Measurements from ENCODE around the gene KRTAP20-3. TPM values are rescaled to one million over a fixed set of nuclear protein-coding genes. Genes with fewer than 3 reads are reported as not detected.

The KRTAP20-3 gene
- not detected for polyA plus RNA-seq (2013, experiment 1 of 2)
- polyA plus RNA-seq (2013, experiment 2 of 2) = not detected

GRCh38 chr21:30642564-30642963 lies at the start of gene KRTAP20-3:
TSS of gene KRTAP20-3 (plus strand) at chr21:30642864.
- H4K91ac ChIP-seq (ENCODE audit: low read depth, low read length, poor library complexity) = no peak within 1 kb of the TSS
- no peak within 1 kb of the TSS for H2BK5ac ChIP-seq (ENCODE audit: low read length)

DNA sequence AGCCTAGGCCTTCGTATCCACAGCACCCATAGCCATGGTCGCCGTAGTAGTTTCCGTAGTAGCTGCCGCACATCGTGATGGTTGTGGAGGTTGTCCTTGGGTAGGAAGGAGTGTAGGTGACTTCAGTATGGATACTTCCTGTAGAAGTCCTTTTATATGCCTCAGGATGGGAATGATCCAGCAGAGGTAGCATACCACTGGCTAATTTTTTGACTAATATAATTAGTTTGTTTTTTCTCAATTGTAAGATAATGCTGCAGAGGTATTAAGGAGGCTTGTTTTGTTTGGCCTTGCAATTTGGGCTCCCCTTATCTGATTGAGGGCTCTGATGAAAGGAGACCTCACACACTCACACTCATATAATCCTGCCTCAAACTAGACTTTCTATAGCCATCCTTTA lies 43.9 kb upstream of the KRTAP20-3 start, which contains the start of gene KRTAP6-2:
Gene KRTAP6-2 (minus strand): TSS at position 101 of the 400 bp plus-strand sequence. CDS start 28 bp downstream, at position 73.
- no peak within 1 kb of the TSS for H3K4me2 ChIP-seq (ENCODE audit: insufficient read depth, low read length, poor library complexity, severe bottlenecking)
- no peak within 1 kb of the TSS for H4K91ac ChIP-seq (ENCODE audit: low read depth, low read length, poor library complexity)
- H3K27me3 ChIP-seq (ENCODE audit: control insufficient read depth in 3 of 3, insufficient read depth in 3 of 3, low read depth in 1 of 3, low read length in 3 of 3) = no peaks in the 10 kb centered on the region
- H3K18ac ChIP-seq (ENCODE audit: low read length) = peak within 1 kb of the TSS; percentile 80
- H2AK5ac ChIP-seq (ENCODE audit: low read depth, low read length) = peak within 1 kb of the TSS; percentile 64
- no CpG with 5 or more reads among the region's 6 CpGs for WGBS, 2 donors (ENCODE audit: extremely low coverage in 2 of 2, insufficient read length in 2 of 2, insufficient replicate concordance in 1 of 2)
- H2BK15ac ChIP-seq (ENCODE audit: low read length) = no peak within 1 kb of the TSS
- no peak within 1 kb of the TSS for H2AFZ ChIP-seq (ENCODE audit: low read length)
- no peak within 1 kb of the TSS for H3K14ac ChIP-seq (ENCODE audit: low read length)
- H3K4me1 ChIP-seq (ENCODE audit: control insufficient read depth in 2 of 2, insufficient read depth in 1 of 2, low read depth in 1 of 2, low read length in 2 of 2) = no peaks in the 10 kb centered on the region
- peaks cover 0 to 2% of the 10 kb centered on the region in 2 donors for H3K9me3 ChIP-seq (replicated peaks in 1 of 2; ENCODE audit: control insufficient read depth in 2 of 2, insufficient read depth in 1 of 2, low read depth in 1 of 2, low read length in 2 of 2)
- H4K8ac ChIP-seq (ENCODE audit: low read depth, low read length) = no peak within 1 kb of the TSS
- H2BK5ac ChIP-seq (ENCODE audit: low read length) = no peak within 1 kb of the TSS
- peak within 1 kb of the TSS; percentile 8 for H3K23ac ChIP-seq (ENCODE audit: low read depth, low read length, poor library complexity)
- no peaks in the 10 kb centered on the region for H3K36me3 ChIP-seq (replicated peaks in 1 of 2; ENCODE audit: control insufficient read depth in 2 of 2, insufficient read depth in 2 of 2, low read length in 2 of 2)
- H3K4ac ChIP-seq (ENCODE audit: low read length) = no peak within 1 kb of the TSS
- H3K79me1 ChIP-seq (ENCODE audit: low read depth, low read length) = no peaks in the 10 kb centered on the region
- H2BK120ac ChIP-seq (ENCODE audit: low read depth, low read length) = no peak within 1 kb of the TSS
- DNase-seq (ENCODE audit: low spot score) = no peak
- no peak within 1 kb of the TSS for H3K4me3 ChIP-seq (ENCODE audit: low read length in 2 of 2)
- H2BK12ac ChIP-seq (ENCODE audit: low read length) = peak within 1 kb of the TSS; percentile 33
- no peak within 1 kb of the TSS for H3K27ac ChIP-seq (replicated peaks; ENCODE audit: low read length)
- no peak within 1 kb of the TSS for H3K9ac ChIP-seq (ENCODE audit: low read depth, low read length, poor library complexity)

More at GRCh38 chr21:30642564-30642963, at the start of gene KRTAP20-3:
- Histone ChIP-seq H3K9me3 (replicated peaks in 1 of 2; ENCODE audit: control insufficient read depth in 2 of 2, insufficient read depth in 1 of 2, low read depth in 1 of 2, low read length in 2 of 2) (no peaks in the 10 kb centered on the region), H3K9ac (ENCODE audit: low read depth, low read length, poor library complexity) (no peak within 1 kb of the TSS), H3K27me3 (ENCODE audit: control insufficient read depth in 3 of 3, insufficient read depth in 3 of 3, low read depth in 1 of 3, low read length in 3 of 3) (no peaks in the 10 kb centered on the region), H2BK12ac (ENCODE audit: low read length) (no peak within 1 kb of the TSS), H2AFZ (ENCODE audit: low read length) (no peak within 1 kb of the TSS), H3K4me3 (ENCODE audit: low read length in 2 of 2) (no peak within 1 kb of the TSS), H3K27ac (replicated peaks; ENCODE audit: low read length) (no peak within 1 kb of the TSS), H3K18ac (ENCODE audit: low read length) (no peak within 1 kb of the TSS), H3K23ac (ENCODE audit: low read depth, low read length, poor library complexity) (no peak within 1 kb of the TSS), H3K79me1 (ENCODE audit: low read depth, low read length) (no peaks in the 10 kb centered on the region), H4K8ac (ENCODE audit: low read depth, low read length) (no peak within 1 kb of the TSS), H3K4me2 (ENCODE audit: insufficient read depth, low read length, poor library complexity, severe bottlenecking) (no peak within 1 kb of the TSS), H2AK5ac (ENCODE audit: low read depth, low read length) (no peak within 1 kb of the TSS), H2BK15ac (ENCODE audit: low read length) (no peak within 1 kb of the TSS), H3K36me3 (replicated peaks in 1 of 2; ENCODE audit: control insufficient read depth in 2 of 2, insufficient read depth in 2 of 2, low read length in 2 of 2) (no peaks in the 10 kb centered on the region), H3K14ac (ENCODE audit: low read length) (no peak within 1 kb of the TSS), H2BK120ac (ENCODE audit: low read depth, low read length) (no peak within 1 kb of the TSS), H3K4ac (ENCODE audit: low read length) (no peak within 1 kb of the TSS), H3K4me1 (ENCODE audit: control insufficient read depth in 2 of 2, insufficient read depth in 1 of 2, low read depth in 1 of 2, low read length in 2 of 2) (no peaks in the 10 kb centered on the region)
- DNase-seq (ENCODE audit: low spot score) = no peak
- no CpG with 5 or more reads among the region's 2 CpGs for WGBS, 2 donors (ENCODE audit: extremely low coverage in 2 of 2, insufficient read length in 2 of 2, insufficient replicate concordance in 1 of 2)

DNA sequence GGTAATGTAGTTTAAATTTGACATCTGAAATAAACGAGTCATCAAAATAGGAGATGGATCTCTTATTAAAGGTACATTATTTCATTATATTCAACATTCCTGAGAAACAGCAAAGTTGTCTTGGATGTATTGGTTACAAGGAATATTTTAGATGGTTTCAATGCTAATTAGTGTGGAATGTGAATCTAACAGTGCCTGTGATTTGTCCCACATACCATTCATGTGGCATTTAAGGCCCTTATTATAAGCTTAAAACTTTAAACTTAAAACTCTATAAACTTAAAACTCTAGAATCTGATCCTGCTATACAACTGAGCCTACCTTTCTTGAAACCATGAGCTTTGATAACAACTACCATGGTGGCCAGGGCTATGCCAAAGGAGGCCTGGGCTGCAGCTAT lies 41.9 kb upstream of the KRTAP20-3 start, which contains the start of gene KRTAP22-1:
Gene KRTAP22-1 (plus strand): TSS at position 301 of the 400 bp plus-strand sequence.
- Histone ChIP-seq H3K4me1 (ENCODE audit: control insufficient read depth in 2 of 2, insufficient read depth in 1 of 2, low read depth in 1 of 2, low read length in 2 of 2) (no peaks in the 10 kb centered on the region), H3K4me2 (ENCODE audit: insufficient read depth, low read length, poor library complexity, severe bottlenecking) (no peak within 1 kb of the TSS), H2AFZ (ENCODE audit: low read length) (no peak within 1 kb of the TSS), H2BK12ac (ENCODE audit: low read length) (no peak within 1 kb of the TSS), H3K36me3 (replicated peaks in 1 of 2; ENCODE audit: control insufficient read depth in 2 of 2, insufficient read depth in 2 of 2, low read length in 2 of 2) (no peaks in the 10 kb centered on the region), H2BK5ac (ENCODE audit: low read length) (no peak within 1 kb of the TSS), H2BK15ac (ENCODE audit: low read length) (no peak within 1 kb of the TSS), H3K27me3 (ENCODE audit: control insufficient read depth in 3 of 3, insufficient read depth in 3 of 3, low read depth in 1 of 3, low read length in 3 of 3) (no peaks in the 10 kb centered on the region), H3K4ac (ENCODE audit: low read length) (no peak within 1 kb of the TSS), H4K8ac (ENCODE audit: low read depth, low read length) (no peak within 1 kb of the TSS), H3K9ac (ENCODE audit: low read depth, low read length, poor library complexity) (no peak within 1 kb of the TSS), H3K23ac (ENCODE audit: low read depth, low read length, poor library complexity) (no peak within 1 kb of the TSS), H3K27ac (replicated peaks; ENCODE audit: low read length) (no peak within 1 kb of the TSS), H3K18ac (ENCODE audit: low read length) (no peak within 1 kb of the TSS), H3K79me1 (ENCODE audit: low read depth, low read length) (no peaks in the 10 kb centered on the region), H3K14ac (ENCODE audit: low read length) (no peak within 1 kb of the TSS), H4K91ac (ENCODE audit: low read depth, low read length, poor library complexity) (no peak within 1 kb of the TSS), H2BK120ac (ENCODE audit: low read depth, low read length) (no peak within 1 kb of the TSS), H3K4me3 (ENCODE audit: low read length in 2 of 2) (no peak within 1 kb of the TSS), H2AK5ac (ENCODE audit: low read depth, low read length) (no peak within 1 kb of the TSS), H3K9me3 (replicated peaks in 1 of 2; ENCODE audit: control insufficient read depth in 2 of 2, insufficient read depth in 1 of 2, low read depth in 1 of 2, low read length in 2 of 2) (peaks cover 0 to 2% of the 10 kb centered on the region in 2 donors)
- no peak for DNase-seq (ENCODE audit: low spot score)
- no CpG with 5 or more reads among the region's 1 CpG for WGBS, 2 donors (ENCODE audit: extremely low coverage in 2 of 2, insufficient read length in 2 of 2, insufficient replicate concordance in 1 of 2)

GRCh38 chr21:30605968-30606367 lies 36.7 kb upstream of the KRTAP20-3 start:
- Histone ChIP-seq H2BK120ac (ENCODE audit: low read depth, low read length) (no peak overlapping the region), H4K91ac (ENCODE audit: low read depth, low read length, poor library complexity) (no peak overlapping the region), H3K9ac (ENCODE audit: low read depth, low read length, poor library complexity) (no peak overlapping the region), H2BK15ac (ENCODE audit: low read length) (no peak overlapping the region), H3K27me3 (ENCODE audit: control insufficient read depth in 3 of 3, insufficient read depth in 3 of 3, low read depth in 1 of 3, low read length in 3 of 3) (no peaks in the 10 kb centered on the region), H3K18ac (ENCODE audit: low read length) (no peak overlapping the region), H2AK5ac (ENCODE audit: low read depth, low read length) (no peak overlapping the region), H3K36me3 (replicated peaks in 1 of 2; ENCODE audit: control insufficient read depth in 2 of 2, insufficient read depth in 2 of 2, low read length in 2 of 2) (no peaks in the 10 kb centered on the region), H2AFZ (ENCODE audit: low read length) (no peak overlapping the region), H3K14ac (ENCODE audit: low read length) (no peak overlapping the region), H3K9me3 (replicated peaks in 1 of 2; ENCODE audit: control insufficient read depth in 2 of 2, insufficient read depth in 1 of 2, low read depth in 1 of 2, low read length in 2 of 2) (no peaks in the 10 kb centered on the region), H3K79me1 (ENCODE audit: low read depth, low read length) (no peaks in the 10 kb centered on the region), H3K27ac (replicated peaks; ENCODE audit: low read length) (no peak overlapping the region), H3K4me3 (ENCODE audit: low read length in 2 of 2) (no peak overlapping the region), H3K4ac (ENCODE audit: low read length) (no peak overlapping the region), H2BK5ac (ENCODE audit: low read length) (no peak overlapping the region), H4K8ac (ENCODE audit: low read depth, low read length) (no peak overlapping the region), H3K4me2 (ENCODE audit: insufficient read depth, low read length, poor library complexity, severe bottlenecking) (no peak overlapping the region), H3K23ac (ENCODE audit: low read depth, low read length, poor library complexity) (no peak overlapping the region), H2BK12ac (ENCODE audit: low read length) (no peak overlapping the region), H3K4me1 (ENCODE audit: control insufficient read depth in 2 of 2, insufficient read depth in 1 of 2, low read depth in 1 of 2, low read length in 2 of 2) (no peaks in the 10 kb centered on the region)
- WGBS, 2 donors (ENCODE audit: extremely low coverage in 2 of 2, insufficient read length in 2 of 2, insufficient replicate concordance in 1 of 2) = no CpG with 5 or more reads among the region's 2 CpGs
- DNase-seq (ENCODE audit: low spot score) = no peak
